Panc1 (cell line): ENCODE results near the gene MYO3B. TPM values are rescaled to one million over a fixed set of nuclear protein-coding genes. Genes with fewer than 3 reads are reported as not detected.

Experiments
- ATAC-seq: fragments of 200-7000 bp; cut with Tn5 transposase; 2 replicates; pipeline ENCODE4 v1.9.1; 2020; ENCODE audit warnings: mild to moderate bottlenecking, moderate library complexity
- BruUV-seq: library from RNA; stranded (reverse); fragments of 400-500 nt; replicated peaks from 2 replicates; lab custom pipeline; 2021; lab: Mats Ljungman, UMichigan
- CTCF ChIA-PET: fragments of 300-600 bp; sonication (Branson Sonifier 250); formaldehyde crosslinking; loops from one replicate; lab custom pipeline; 2022; ENCODE audit warnings: antibody characterized with exemption; lab: Charles Lee
- POLR2A ChIA-PET: fragments of 300-600 bp; sonication (Branson Sonifier 250); formaldehyde crosslinking; loops from one replicate; lab custom pipeline; 2022; ENCODE audit warnings: antibody characterized with exemption; lab: Charles Lee
- DNase-seq: peaks from one replicate; pipeline ENCODE4 v3.0.0-alpha.2; 2010; ENCODE audit warnings: low read depth, low spot score
- H3K27ac ChIP-seq: 2 replicates; pipeline ENCODE4 v1.5.1; 2011; ENCODE audit warnings: mild to moderate bottlenecking, low read length, inconsistent platforms
- H3K27me3 ChIP-seq: fragments of 200-500 bp; sonication (Bioruptor generic); 2 replicates; pipeline ENCODE4 v1.6.0; 2014; ENCODE audit warnings: low read length, inconsistent platforms; ENCODE audit not compliant: control insufficient read depth, insufficient read depth
- H3K36me3 ChIP-seq: fragments of 200-500 bp; sonication (Bioruptor generic); 2 replicates; pipeline ENCODE4 v1.5.1; 2014; ENCODE audit warnings: inconsistent platforms, mild to moderate bottlenecking, low read length, moderate library complexity; ENCODE audit not compliant: control insufficient read depth, insufficient read depth
- H3K4me1 ChIP-seq: 2 replicates; pipeline ENCODE4 v1.5.1; 2011; ENCODE audit warnings: inconsistent platforms, mild to moderate bottlenecking, low read length, moderate library complexity; ENCODE audit not compliant: control insufficient read depth, insufficient read depth
- H3K4me3 ChIP-seq, 2 experiments: 2 replicates each; pipeline ENCODE4 v1.5.1; 2011 to 2012; ENCODE audit warnings: low read depth in 2 of 2, low read length in 2 of 2, mild to moderate bottlenecking in 2 of 2, inconsistent platforms in 1 of 2, moderate library complexity in 1 of 2
- H3K9me3 ChIP-seq: fragments of 200-500 bp; sonication (Bioruptor generic); 2 replicates; pipeline ENCODE4 v1.5.1; 2014; ENCODE audit warnings: low read depth, mild to moderate bottlenecking, inconsistent platforms, low read length, moderate library complexity; ENCODE audit not compliant: control insufficient read depth, insufficient read depth
- POLR2AphosphoS5 ChIP-seq: IDR thresholded peaks from 2 replicates; pipeline ENCODE4 v1.6.1; 2012; ENCODE audit warnings: mild to moderate bottlenecking, low read depth, low read length, moderate library complexity
- SIN3A ChIP-seq: IDR thresholded peaks from 2 replicates; pipeline ENCODE4 v1.6.1; 2012; ENCODE audit warnings: low read depth, mild to moderate bottlenecking, low read length, moderate library complexity, borderline replicate concordance; ENCODE audit not compliant: insufficient read depth
- TCF7L2 ChIP-seq: IDR thresholded peaks from 2 replicates; pipeline ENCODE4 v1.6.1; 2011; ENCODE audit warnings: mild to moderate bottlenecking, low read depth, low read length, inconsistent platforms
- in situ Hi-C: cut with HindIII; loops from 2 replicates; pipeline ENCODE4 v1.10.0; 2016; ENCODE audit warnings: low sequenced_read_pairs, low pct_unique_long_range_greater_than_20kb
- intact Hi-C: fragments of 100-400 bp; cut with micrococcal nuclease; formaldehyde crosslinking; loops from one replicate; pipeline ENCODE4 v1.10.0; 2022; ENCODE audit not compliant: unreplicated experiment
- total RNA-seq: library from RNA; stranded (reverse); gene quantifications from one replicate; pipeline ENCODE4 v1.2.1, GENCODE V29; 2021; ENCODE audit not compliant: unreplicated experiment
- TF ChIP-seq, protein P1 (sequence below): fragments of 450-650 bp; IDR thresholded peaks from 2 replicates; pipeline ENCODE4 v1.5.1; 2017; ENCODE audit warnings: mild to moderate bottlenecking
- TF ChIP-seq, protein P2 (sequence below), 2 experiments: IDR thresholded peaks; 2 replicates each; pipeline ENCODE4 v1.6.1; 2011 to 2012; ENCODE audit warnings: low read depth in 2 of 2, control low read depth in 1 of 2, low read length in 1 of 2, mild to moderate bottlenecking in 1 of 2, moderate library complexity in 1 of 2; ENCODE audit not compliant: insufficient read depth in 1 of 2

Gene MYO3B
- total RNA-seq, 1 experiment from 2014 or later, result 0.05 TPM

DNA sequence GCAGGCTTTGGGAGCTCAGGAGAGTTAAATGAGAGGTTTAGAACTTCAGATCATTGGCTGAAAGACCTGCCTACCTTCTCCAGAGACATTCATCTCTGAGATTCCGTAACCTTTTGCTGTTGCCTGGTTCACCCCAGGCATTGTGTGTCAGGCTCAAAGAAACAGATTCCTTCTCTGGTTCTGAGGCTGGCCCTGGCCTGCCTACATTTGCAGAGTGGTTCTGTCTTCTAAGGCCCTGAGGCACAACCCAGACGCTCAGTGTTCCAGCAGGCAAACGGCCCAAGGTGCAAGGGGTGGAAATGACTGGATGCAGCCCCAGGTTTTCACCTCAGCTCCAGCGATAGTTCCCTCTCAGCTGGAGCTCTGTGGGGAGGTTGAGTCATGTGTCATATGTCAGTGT is 48.3 kb downstream of the MYO3B start:
- no peaks in the 10 kb centered on the region for H3K9me3 ChIP-seq
- no peaks in the 10 kb centered on the region; the same call in 1 of the 2 replicates for H3K4me1 ChIP-seq
- in situ Hi-C loops (no loop called here), intact Hi-C loops (loop anchor here (10.0 kb wide), 1 partner anchor 281 kb away; no protein-coding TSS in a partner anchor)
- no peaks in the 10 kb centered on the region for H3K36me3 ChIP-seq
- ChIA-PET POLR2A (no interaction called here), CTCF (no interaction called here)
- TF ChIP-seq, protein P1, sequence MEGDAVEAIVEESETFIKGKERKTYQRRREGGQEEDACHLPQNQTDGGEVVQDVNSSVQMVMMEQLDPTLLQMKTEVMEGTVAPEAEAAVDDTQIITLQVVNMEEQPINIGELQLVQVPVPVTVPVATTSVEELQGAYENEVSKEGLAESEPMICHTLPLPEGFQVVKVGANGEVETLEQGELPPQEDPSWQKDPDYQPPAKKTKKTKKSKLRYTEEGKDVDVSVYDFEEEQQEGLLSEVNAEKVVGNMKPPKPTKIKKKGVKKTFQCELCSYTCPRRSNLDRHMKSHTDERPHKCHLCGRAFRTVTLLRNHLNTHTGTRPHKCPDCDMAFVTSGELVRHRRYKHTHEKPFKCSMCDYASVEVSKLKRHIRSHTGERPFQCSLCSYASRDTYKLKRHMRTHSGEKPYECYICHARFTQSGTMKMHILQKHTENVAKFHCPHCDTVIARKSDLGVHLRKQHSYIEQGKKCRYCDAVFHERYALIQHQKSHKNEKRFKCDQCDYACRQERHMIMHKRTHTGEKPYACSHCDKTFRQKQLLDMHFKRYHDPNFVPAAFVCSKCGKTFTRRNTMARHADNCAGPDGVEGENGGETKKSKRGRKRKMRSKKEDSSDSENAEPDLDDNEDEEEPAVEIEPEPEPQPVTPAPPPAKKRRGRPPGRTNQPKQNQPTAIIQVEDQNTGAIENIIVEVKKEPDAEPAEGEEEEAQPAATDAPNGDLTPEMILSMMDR, result no peak
- no peak for TF ChIP-seq TCF7L2
- no peak for TF ChIP-seq SIN3A
- no peak for TF ChIP-seq POLR2AphosphoS5
- TF ChIP-seq, protein P2, sequence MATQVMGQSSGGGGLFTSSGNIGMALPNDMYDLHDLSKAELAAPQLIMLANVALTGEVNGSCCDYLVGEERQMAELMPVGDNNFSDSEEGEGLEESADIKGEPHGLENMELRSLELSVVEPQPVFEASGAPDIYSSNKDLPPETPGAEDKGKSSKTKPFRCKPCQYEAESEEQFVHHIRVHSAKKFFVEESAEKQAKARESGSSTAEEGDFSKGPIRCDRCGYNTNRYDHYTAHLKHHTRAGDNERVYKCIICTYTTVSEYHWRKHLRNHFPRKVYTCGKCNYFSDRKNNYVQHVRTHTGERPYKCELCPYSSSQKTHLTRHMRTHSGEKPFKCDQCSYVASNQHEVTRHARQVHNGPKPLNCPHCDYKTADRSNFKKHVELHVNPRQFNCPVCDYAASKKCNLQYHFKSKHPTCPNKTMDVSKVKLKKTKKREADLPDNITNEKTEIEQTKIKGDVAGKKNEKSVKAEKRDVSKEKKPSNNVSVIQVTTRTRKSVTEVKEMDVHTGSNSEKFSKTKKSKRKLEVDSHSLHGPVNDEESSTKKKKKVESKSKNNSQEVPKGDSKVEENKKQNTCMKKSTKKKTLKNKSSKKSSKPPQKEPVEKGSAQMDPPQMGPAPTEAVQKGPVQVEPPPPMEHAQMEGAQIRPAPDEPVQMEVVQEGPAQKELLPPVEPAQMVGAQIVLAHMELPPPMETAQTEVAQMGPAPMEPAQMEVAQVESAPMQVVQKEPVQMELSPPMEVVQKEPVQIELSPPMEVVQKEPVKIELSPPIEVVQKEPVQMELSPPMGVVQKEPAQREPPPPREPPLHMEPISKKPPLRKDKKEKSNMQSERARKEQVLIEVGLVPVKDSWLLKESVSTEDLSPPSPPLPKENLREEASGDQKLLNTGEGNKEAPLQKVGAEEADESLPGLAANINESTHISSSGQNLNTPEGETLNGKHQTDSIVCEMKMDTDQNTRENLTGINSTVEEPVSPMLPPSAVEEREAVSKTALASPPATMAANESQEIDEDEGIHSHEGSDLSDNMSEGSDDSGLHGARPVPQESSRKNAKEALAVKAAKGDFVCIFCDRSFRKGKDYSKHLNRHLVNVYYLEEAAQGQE (IDR thresholded peaks at IDR 0.05; ENCODE audit: insufficient read depth in 1 of 2, low read depth in 2 of 2, low read length in 1 of 2), result no peak
- no peak overlapping the region for H3K4me3 ChIP-seq
- H3K27me3 ChIP-seq, result no peaks in the 10 kb centered on the region
- H3K27ac ChIP-seq, result no peak overlapping the region
- no peak for DNase-seq
- no peak for ATAC-seq
- no TSS peak for BruUV-seq

DNA sequence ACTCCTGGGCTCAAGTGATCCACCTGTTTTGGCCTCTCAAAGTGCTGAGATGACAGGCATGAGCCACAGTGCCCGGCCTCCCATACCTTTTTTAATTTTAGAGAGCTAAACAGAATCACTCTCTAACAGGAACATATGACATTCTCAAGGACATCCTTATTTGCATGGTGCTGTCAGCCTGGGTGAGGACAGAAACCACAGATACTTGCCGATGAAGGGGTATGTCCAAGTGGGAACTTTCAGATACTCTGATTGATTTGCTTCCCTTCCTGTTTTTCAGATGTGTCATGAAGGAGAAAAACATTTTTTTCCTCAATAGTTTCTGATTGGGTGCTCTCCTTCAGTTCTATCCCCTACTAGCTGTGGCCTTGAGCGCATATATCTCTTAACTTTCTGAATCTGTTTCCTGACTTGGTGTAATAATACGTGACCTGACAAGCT is 49.6 kb downstream of the MYO3B start:
- in situ Hi-C loops, result no loop called here
- POLR2A ChIA-PET, result no interaction called here
- no peaks in the 10 kb centered on the region for H3K9me3 ChIP-seq
- BruUV-seq, result no TSS peak
- H3K4me1 ChIP-seq, result no peaks in the 10 kb centered on the region
- H3K27me3 ChIP-seq, result no peaks in the 10 kb centered on the region
- DNase-seq (no peak), ATAC-seq (no peak)
- no peaks in the 10 kb centered on the region for H3K36me3 ChIP-seq
- CTCF ChIA-PET, result no interaction called here
- intact Hi-C loops, result loop anchor here (10.0 kb wide), 1 partner anchor 283 kb away; no protein-coding TSS in a partner anchor
- no peak overlapping the region for H3K4me3 ChIP-seq
- H3K27ac ChIP-seq, result no peak overlapping the region
- TF ChIP-seq, protein P1, result no peak
- TF ChIP-seq SIN3A, result no peak
- no peak for TF ChIP-seq TCF7L2
